T-cell (primary cell): ENCODE results near the gene DCC. TPM values are rescaled to one million over a fixed set of nuclear protein-coding genes. Genes with fewer than 3 reads are reported as not detected.
"Not testable (repeated sequence)": the region's sequence is repeated elsewhere in the genome, so short reads cannot be mapped to it uniquely, and the experiment has no call there.

ENCODE experiments used
- ATAC-seq, 4 experiments: fragments of 200-7000 bp in 3 of 4; fragments of 150-1000 bp in 1 of 4; cut with Tn5 transposase; replicated peaks in 1 of 4; 1 replicate in 3 of 4; 2 replicates in 1 of 4; pipeline ENCODE4 v1.10.0; 2021; ENCODE audit warnings: moderate library complexity in 3 of 4, mild to moderate bottlenecking in 2 of 4, moderate number of reproducible peaks in 1 of 4
- CTCF ChIA-PET, 2 donors: fragments of 300-600 bp; sonication (Branson Sonifier 250); formaldehyde crosslinking; loops; one replicate each; lab custom pipeline; 2022; ENCODE audit warnings: antibody characterized with exemption in 2 of 2; lab: Charles Lee
- POLR2A ChIA-PET, 2 donors: fragments of 300-600 bp; sonication (Branson Sonifier 250); formaldehyde crosslinking; loops; one replicate each; lab custom pipeline; 2022; ENCODE audit warnings: antibody characterized with exemption in 2 of 2; lab: Charles Lee
- DNase-seq, 35 experiments: peaks; one replicate each; pipeline versions ENCODE4 v3.0.0 to v3.0.0-alpha.2; 2013 to 2023
- H3K27ac ChIP-seq: one replicate; pipeline ENCODE4 v1.5.1; 2013; ENCODE audit warnings: low read length
- H3K27me3 ChIP-seq, 2 experiments: replicated peaks in 1 of 2; 1 replicate in 1 of 2; 2 replicates in 1 of 2; pipeline versions ENCODE4 v1.6.1 to v1.7.0; 2013; ENCODE audit warnings: low read length in 1 of 2, mixed read lengths in 1 of 2; ENCODE audit not compliant: control insufficient read depth in 2 of 2, insufficient read depth in 2 of 2; ENCODE audit errors: extremely low read depth in 1 of 2
- H3K36me3 ChIP-seq, 2 donors: 1 replicate in 1 of 2; 2 replicates in 1 of 2; pipeline versions ENCODE4 v1.6.1 to v1.7.0; 2013; ENCODE audit warnings: low read length in 1 of 2; ENCODE audit not compliant: control insufficient read depth in 2 of 2, insufficient read depth in 1 of 2; ENCODE audit errors: extremely low read depth in 1 of 2
- H3K4me1 ChIP-seq, 2 experiments: 1 replicate in 1 of 2; 2 replicates in 1 of 2; pipeline versions ENCODE4 v1.6.1 to v1.7.0; 2013; ENCODE audit warnings: low read length in 2 of 2, mixed read lengths in 1 of 2; ENCODE audit not compliant: insufficient read depth in 2 of 2, control insufficient read depth in 1 of 2; ENCODE audit errors: extremely low read depth in 1 of 2
- H3K4me3 ChIP-seq, 2 donors: 1 replicate in 1 of 2; 2 replicates in 1 of 2; pipeline versions ENCODE4 v1.5.1 to v1.7.0; 2013; ENCODE audit warnings: mild to moderate bottlenecking in 2 of 2, low read length in 1 of 2, moderate library complexity in 1 of 2; ENCODE audit not compliant: control insufficient read depth in 1 of 2; ENCODE audit errors: extremely low read depth in 1 of 2
- H3K9me3 ChIP-seq: 2 replicates; pipeline ENCODE4 v1.7.0; 2013
- H3K27ac Mint-ChIP-seq, 2 donors: one replicate each; pipeline ENCODE4 v1.8.0; 2020 to 2021; ENCODE audit warnings: mild to moderate bottlenecking in 2 of 2, mixed read lengths in 2 of 2
- H3K27me3 Mint-ChIP-seq, 2 donors: one replicate each; pipeline ENCODE4 v1.8.0; 2021 to 2022; ENCODE audit warnings: mixed read lengths in 2 of 2
- H3K36me3 Mint-ChIP-seq: one replicate; pipeline ENCODE4 v1.8.0; 2021; ENCODE audit warnings: mixed read lengths
- H3K4me1 Mint-ChIP-seq, 3 donors: one replicate each; pipeline ENCODE4 v1.8.0; 2020 to 2022; ENCODE audit warnings: mixed read lengths in 3 of 3, mild to moderate bottlenecking in 1 of 3
- H3K4me3 Mint-ChIP-seq, 3 donors: one replicate each; pipeline ENCODE4 v1.8.0; 2020 to 2022; ENCODE audit warnings: mild to moderate bottlenecking in 3 of 3, mixed read lengths in 3 of 3, moderate library complexity in 3 of 3
- H3K9me3 Mint-ChIP-seq, 3 donors: one replicate each; pipeline ENCODE4 v1.8.0; 2020 to 2022; ENCODE audit warnings: mixed read lengths in 3 of 3
- WGBS: methylation state at CpG from one replicate; pipeline ENCODE4 v1.1.5; 2013; ENCODE audit warnings: missing lambda C conversion rate; ENCODE audit not compliant: insufficient coverage; 5-methylcytosine and 5-hydroxymethylcytosine counted together
- total RNA-seq, 35 experiments: library from RNA in 6 of 35; stranded (reverse) in 6 of 35; fragments of 120-200 nt in 1 of 35; gene quantifications; one replicate each; pipeline versions ENCODE4 v1.2.1 to v1.2.4 and lab custom pipeline; 2013 to 2026

The DCC gene
- total RNA-seq, 5 donors from 2014 or later (not counting 1 experiment from before 2014, with no cell fraction given) = not detected

DNA sequence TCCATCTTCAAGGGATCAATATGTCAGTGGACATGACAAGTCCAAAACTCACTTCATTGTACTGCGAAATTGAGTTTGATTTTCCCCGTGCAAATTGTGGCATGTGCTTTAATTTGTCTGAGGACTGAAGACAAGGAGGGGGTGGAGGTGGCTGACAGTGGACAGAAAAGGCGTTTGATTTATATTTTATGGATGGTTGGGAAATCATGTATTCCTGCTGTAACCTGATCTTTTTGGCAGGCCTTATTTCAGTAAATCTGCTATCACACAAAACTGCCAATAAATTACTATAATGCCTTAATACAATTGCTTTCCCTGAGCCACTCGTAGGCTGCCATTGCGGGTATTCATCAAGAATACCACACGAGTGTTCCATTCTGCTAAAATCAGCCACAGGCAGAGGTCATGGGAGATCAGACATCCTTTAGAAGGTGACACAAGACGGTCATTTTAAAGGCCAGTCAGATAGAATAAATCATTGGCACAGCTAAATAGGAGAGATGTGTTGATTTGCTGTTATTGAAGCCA is 1164.0 kb downstream of the DCC start:
- no peaks in the 10 kb centered on the region for H3K36me3 ChIP-seq
- CTCF ChIA-PET = no interaction called here
- Mint-ChIP-seq H3K36me3 (no peaks in the 10 kb centered on the region), H3K27ac (no peak overlapping the region), H3K4me1 (no peaks in the 10 kb centered on the region), H3K27me3 (no peaks in the 10 kb centered on the region), H3K9me3 (peaks cover 2 to 13% (median 5%) of the 10 kb centered on the region in 3 donors), H3K4me3 (no peak overlapping the region)
- no peaks in the 10 kb centered on the region for H3K9me3 ChIP-seq
- ATAC-seq = no peak
- no peak for DNase-seq
- no peak overlapping the region for H3K27ac ChIP-seq
- POLR2A ChIA-PET = no interaction called here
- H3K4me3 ChIP-seq = no peak overlapping the region
- H3K27me3 ChIP-seq = no peaks in the 10 kb centered on the region
- WGBS = 84% methylated on average over 5 of the region's 7 CpGs
- no peaks in the 10 kb centered on the region for H3K4me1 ChIP-seq

GRCh38 chr18:53508529-53508928 is 1168.5 kb downstream of the DCC start:
- ATAC-seq = no peak
- WGBS = 70% methylated on average over 3 of the region's 3 CpGs
- H3K9me3 ChIP-seq = no peaks in the 10 kb centered on the region
- no peaks in the 10 kb centered on the region for H3K27me3 Mint-ChIP-seq
- no peaks in the 10 kb centered on the region for H3K36me3 Mint-ChIP-seq
- peaks cover 0 to 6% (median 5%) of the 10 kb centered on the region in 3 donors for H3K9me3 Mint-ChIP-seq
- H3K4me3 ChIP-seq = no peak overlapping the region
- H3K36me3 ChIP-seq = no peaks in the 10 kb centered on the region
- H3K4me1 Mint-ChIP-seq = no peaks in the 10 kb centered on the region
- ChIA-PET POLR2A (no interaction called here), CTCF (no interaction called here)
- H3K27ac ChIP-seq = no peak overlapping the region
- DNase-seq = no peak
- no peaks in the 10 kb centered on the region for H3K4me1 ChIP-seq
- H3K27ac Mint-ChIP-seq = no peak overlapping the region
- H3K27me3 ChIP-seq = no peaks in the 10 kb centered on the region
- H3K4me3 Mint-ChIP-seq = no peak overlapping the region

DNA sequence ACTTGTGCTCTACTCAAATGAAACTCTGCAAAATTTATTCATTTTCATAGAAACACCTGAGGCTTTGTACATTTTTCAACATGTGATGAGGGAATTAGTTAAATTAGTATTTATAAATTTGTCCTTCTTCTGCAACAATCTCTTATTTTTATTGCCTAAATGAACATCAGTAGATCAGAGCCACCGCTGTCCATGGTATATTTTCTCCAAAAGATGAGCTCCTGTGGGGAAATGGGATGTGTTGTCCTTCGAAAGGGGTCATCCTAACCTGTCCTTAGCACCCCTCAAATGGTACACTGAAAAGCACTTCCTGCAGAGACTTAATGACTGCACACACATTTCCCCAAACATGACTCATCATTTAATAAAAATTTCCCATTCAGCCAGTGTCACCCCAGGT is 1169.9 kb downstream of the DCC start:
- H3K9me3 Mint-ChIP-seq = peaks cover 0 to 10% (median 6%) of the 10 kb centered on the region in 3 donors
- Histone ChIP-seq H3K4me3 (no peak overlapping the region), H3K9me3 (no peaks in the 10 kb centered on the region), H3K4me1 (no peaks in the 10 kb centered on the region), H3K27me3 (no peaks in the 10 kb centered on the region), H3K27ac (no peak overlapping the region), H3K36me3 (no peaks in the 10 kb centered on the region)
- no peak for DNase-seq
- H3K4me3 Mint-ChIP-seq = no peak overlapping the region
- no CpG with 5 or more reads among the region's 2 CpGs for WGBS
- H3K36me3 Mint-ChIP-seq = no peaks in the 10 kb centered on the region
- H3K27ac Mint-ChIP-seq = no peak overlapping the region
- no peak for ATAC-seq
- ChIA-PET CTCF (no interaction called here), POLR2A (no interaction called here)
- no peaks in the 10 kb centered on the region for H3K4me1 Mint-ChIP-seq
- no peaks in the 10 kb centered on the region for H3K27me3 Mint-ChIP-seq

DNA sequence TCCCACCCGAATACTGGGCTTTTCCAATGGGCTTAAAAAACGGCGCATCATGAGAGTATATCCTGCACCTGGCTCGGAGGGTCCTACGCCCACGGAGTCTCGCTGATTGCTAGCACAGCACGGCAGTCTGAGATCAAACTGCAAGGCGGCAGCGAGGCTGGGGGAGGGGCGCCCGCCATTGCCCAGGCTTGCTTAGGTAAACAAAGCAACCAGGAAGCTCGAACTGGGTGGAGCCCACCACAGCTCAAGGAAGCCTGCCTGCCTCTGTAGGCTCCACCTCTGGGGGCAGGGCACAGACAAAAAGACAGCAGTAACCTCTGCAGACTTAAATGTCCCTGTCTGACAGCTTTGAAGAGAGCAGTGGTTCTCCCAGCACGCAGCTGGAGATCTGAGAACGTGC is 1171.7 kb downstream of the DCC start:
- POLR2A ChIA-PET, H3K4me1 Mint-ChIP-seq, H3K27ac ChIP-seq, CTCF ChIA-PET, H3K36me3 Mint-ChIP-seq, ATAC-seq, H3K9me3 ChIP-seq, H3K4me3 ChIP-seq, H3K27ac Mint-ChIP-seq, H3K36me3 ChIP-seq, DNase-seq, H3K9me3 Mint-ChIP-seq, H3K27me3 ChIP-seq, H3K27me3 Mint-ChIP-seq, H3K4me3 Mint-ChIP-seq, H3K4me1 ChIP-seq: not testable (repeated sequence)
- WGBS = 89% methylated on average over 7 of the region's 15 CpGs

DNA sequence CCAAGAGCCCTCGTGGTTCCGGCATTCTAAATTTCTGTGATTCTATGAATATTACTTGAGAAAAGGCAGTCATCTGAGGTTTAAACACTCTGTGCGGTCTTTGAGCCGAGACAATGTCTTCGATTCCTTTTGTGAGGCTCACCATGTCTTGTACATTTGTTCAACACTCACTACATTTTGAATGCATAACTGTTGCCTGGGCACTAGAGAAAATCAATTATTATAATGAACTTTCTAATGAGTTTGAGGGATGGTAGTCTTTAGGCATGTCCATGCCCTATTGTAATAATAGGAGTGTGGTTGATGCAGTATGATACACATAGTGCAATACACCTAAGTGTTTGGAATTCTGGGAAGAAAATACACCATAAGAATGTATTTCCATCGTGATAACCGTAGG is 1181.1 kb downstream of the DCC start:
- Histone ChIP-seq H3K27me3 (no peaks in the 10 kb centered on the region), H3K27ac (no peak overlapping the region), H3K36me3 (no peaks in the 10 kb centered on the region), H3K9me3 (no peaks in the 10 kb centered on the region), H3K4me1 (no peaks in the 10 kb centered on the region), H3K4me3 (no peak overlapping the region)
- H3K4me3 Mint-ChIP-seq = no peak overlapping the region
- no peaks in the 10 kb centered on the region for H3K27me3 Mint-ChIP-seq
- no peak overlapping the region for H3K27ac Mint-ChIP-seq
- ChIA-PET POLR2A (no interaction called here), CTCF (no interaction called here)
- peaks cover under 1 to 3% (median 2%) of the 10 kb centered on the region in 3 donors for H3K9me3 Mint-ChIP-seq
- no peaks in the 10 kb centered on the region for H3K4me1 Mint-ChIP-seq
- WGBS = no CpG with 5 or more reads among the region's 7 CpGs
- DNase-seq (no peak), ATAC-seq (no peak)
- H3K36me3 Mint-ChIP-seq = no peaks in the 10 kb centered on the region

DNA sequence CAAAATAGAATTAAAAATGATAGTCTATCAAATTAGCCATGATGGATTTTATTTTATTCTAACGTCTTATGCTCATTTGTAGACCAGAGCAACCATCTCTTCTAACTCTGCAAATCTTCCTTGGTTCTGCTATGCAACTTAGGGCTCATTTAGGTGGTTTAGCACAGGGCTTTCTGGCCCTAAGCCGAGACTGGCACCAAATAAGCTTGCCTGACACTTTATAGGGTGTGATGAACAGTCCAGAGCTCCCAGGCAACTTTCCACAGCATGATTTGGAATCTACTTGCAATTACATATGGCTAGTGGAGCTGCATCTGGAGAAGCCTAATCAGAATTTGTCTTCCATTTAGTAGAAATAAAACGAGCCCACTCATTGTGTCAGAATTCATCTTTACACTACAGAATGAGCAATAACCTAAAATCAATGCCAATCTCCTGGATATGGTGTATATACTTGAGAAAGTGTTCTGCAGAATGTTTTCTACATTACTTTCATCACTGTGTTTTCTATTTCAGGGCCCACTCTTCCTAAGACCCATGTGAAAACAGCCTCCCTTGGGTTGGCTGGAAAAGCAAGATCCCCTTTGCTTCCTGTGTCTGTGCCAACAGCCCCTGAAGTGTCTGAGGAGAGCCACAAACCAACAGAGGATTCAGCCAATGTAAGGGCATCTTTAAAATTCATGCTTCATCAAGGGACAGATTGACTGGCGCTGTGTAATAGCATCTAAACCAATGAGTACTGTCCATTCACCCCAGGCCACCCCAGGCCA is 1186.3 kb downstream of the DCC start:
- ChIA-PET CTCF (no interaction called here), POLR2A (no interaction called here)
- Histone ChIP-seq H3K36me3 (no peaks in the 10 kb centered on the region), H3K4me1 (no peaks in the 10 kb centered on the region), H3K27me3 (no peaks in the 10 kb centered on the region), H3K9me3 (no peaks in the 10 kb centered on the region), H3K4me3 (no peak overlapping the region), H3K27ac (no peak overlapping the region)
- H3K27ac Mint-ChIP-seq = no peak overlapping the region
- no peak overlapping the region for H3K4me3 Mint-ChIP-seq
- no peaks in the 10 kb centered on the region for H3K4me1 Mint-ChIP-seq
- no peaks in the 10 kb centered on the region for H3K27me3 Mint-ChIP-seq
- no peaks in the 10 kb centered on the region for H3K36me3 Mint-ChIP-seq
- no peak for ATAC-seq
- peaks cover 3 to 7% (median 6%) of the 10 kb centered on the region in 3 donors for H3K9me3 Mint-ChIP-seq
- no CpG with 5 or more reads among the region's 4 CpGs for WGBS
- no peak for DNase-seq
